Loucy (cell line): ENCODE results near the gene MC2R.

ENCODE experiments used
- CTCF ChIP-seq: fragments of 200-600 bp; sonication (generic); conservative IDR thresholded peaks from 2 replicates; pipeline ENCODE4 v1.5.1; 2014; ENCODE audit warnings: mild to moderate bottlenecking, antibody characterized with exemption, low read length
- EZH2phosphoT487 ChIP-seq: fragments of 200-600 bp; IDR thresholded peaks from 2 replicates; pipeline ENCODE4 v1.6.1; 2018; ENCODE audit warnings: antibody characterized with exemption, mild to moderate bottlenecking, moderate library complexity, borderline replicate concordance

- no peak for TF ChIP-seq CTCF
- no peak for TF ChIP-seq EZH2phosphoT487
These were observed 36.5 kb downstream of the MC2R start for GRCh38 chr18:13878857-13879256.
